Measurements from ENCODE around the gene LAMB4. TPM values are rescaled to one million over a fixed set of nuclear protein-coding genes. Genes with fewer than 3 reads are reported as not detected.

Gene LAMB4
- polyA plus RNA-seq, 3 donors: 2.6 to 7.0 (median 3.4) TPM

DNA sequence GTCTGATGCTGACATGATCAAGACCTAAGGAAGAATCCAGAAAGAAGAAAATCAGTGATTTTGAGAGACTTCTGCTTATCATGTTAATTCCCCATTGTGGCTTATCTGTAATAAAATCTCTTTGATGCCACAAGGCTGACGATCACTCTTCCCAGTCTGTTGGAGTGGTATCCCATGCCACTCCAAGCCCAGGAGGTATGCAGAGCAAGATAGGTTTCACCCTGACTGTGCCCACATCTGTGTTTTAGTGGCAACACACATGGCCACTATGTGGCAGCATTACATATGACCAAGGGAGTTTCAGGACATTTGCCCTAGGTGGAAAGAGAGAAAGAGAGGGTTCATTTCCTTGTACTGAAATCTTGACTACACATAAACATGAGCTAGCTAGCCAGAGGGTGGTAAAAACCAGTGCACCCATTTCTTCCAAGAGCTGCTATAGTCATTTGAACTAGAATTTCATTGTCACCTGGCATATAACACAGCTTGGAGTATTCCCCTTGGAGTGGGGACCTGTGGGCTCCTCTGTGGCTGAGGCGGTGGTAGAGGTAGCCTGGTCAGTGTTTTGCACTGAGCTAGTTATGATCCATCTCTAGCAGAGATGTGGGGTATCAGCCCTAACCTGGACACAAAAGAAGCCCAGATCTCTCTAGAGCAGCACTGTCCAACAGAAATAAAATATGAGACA lies 20.8 kb downstream of the LAMB4 start:
- no peak for DNase-seq (ENCODE audit: low read depth in 3 of 3, low spot score in 2 of 3)

- DNase-seq (ENCODE audit: low read depth in 3 of 3, low spot score in 2 of 3): no peak
These were observed 22.0 kb downstream of the LAMB4 start for GRCh38 chr7:108108131-108108530.

DNA sequence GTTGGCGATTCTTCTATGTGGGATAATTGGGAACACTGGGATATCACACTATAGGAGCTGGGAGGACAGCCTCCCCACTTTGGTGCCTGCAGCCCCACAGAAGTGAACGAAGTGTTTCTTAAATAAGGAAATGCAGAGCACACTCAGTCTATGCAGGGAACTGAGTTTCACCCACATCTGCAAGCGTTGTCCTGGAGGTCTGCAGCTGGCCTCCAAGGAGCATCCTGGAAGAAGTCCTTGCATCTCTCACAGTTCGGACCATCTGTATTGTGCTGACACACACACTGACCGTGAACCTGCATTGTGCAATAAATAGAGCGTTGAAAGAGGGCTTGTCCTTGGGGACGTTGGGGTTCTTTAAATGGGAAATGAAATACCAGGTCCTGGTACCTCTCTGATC lies 25.8 kb downstream of the LAMB4 start:
- no peak for DNase-seq (ENCODE audit: low read depth in 3 of 3, low spot score in 2 of 3)

DNA sequence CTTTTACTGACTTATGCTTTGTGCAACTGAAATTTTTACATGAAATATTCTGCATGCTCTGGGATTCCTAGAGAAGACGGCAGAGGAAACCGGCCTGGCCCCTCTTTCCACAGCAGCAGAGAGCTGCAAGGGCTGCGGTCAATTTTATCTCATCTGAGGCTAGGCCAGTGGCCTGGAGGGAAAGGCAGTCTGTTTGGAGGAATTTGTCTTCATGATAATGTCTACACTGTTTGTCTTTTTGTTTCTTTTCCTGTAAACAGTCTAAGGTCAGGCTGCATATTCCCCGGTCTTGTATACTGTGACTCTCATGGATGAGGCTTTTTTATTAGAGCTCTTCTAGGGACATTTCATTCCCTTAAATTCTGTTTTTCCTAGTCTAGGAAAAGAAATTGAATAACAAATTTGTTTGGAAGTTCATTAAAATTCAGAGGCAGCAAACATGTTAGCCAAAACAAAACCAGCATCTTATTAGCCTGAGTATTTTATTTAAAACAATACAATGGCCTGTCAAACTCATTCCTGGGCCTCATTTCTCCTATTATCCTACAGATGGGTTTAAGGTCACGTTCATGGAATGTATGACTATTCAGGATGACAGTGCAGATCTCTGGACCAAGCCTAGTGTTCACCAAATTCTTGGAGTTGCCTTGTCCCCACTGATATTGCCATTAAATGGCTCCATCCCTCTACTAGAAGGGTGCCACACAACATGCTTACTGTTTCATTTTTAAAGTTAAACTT lies 26.4 kb downstream of the LAMB4 start:
- DNase-seq (ENCODE audit: low read depth in 3 of 3, low spot score in 2 of 3): no peak

DNA sequence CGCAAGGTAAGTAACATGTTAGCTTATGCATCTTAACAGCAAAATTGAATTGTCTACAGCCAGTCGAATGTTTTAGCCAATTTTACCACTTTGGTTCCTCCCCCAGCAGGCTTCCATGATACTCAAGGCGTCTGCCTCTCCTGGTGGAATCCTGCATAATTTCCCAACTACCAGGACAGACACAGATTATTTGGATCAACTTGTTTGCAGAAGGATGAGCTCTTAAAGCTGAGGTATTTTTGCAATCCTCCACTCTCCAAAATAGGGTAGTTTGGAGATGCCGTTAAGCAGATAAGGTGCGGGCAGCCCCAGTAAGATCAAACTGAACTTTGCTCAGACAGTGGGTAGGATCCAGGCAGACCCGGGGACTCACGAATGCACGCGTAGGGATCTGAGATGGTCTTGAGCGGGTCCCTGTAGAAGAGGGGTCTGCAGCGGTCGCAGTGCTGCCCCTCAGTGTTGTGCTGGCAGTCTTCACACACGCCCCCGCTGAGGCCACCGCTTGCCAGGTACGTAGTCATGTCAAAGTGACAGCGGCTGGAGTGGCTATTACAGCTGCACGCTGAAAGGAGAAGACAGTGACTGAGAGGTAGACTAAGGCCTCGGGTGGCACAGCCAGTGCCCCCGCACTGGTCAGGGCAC lies 27.4 kb downstream of the LAMB4 start:
- DNase-seq (ENCODE audit: low read depth in 3 of 3, low spot score in 2 of 3): no peak

- no peak for DNase-seq (ENCODE audit: low read depth in 3 of 3, low spot score in 2 of 3)
These were observed 28.4 kb downstream of the LAMB4 start for GRCh38 chr7:108101759-108102158.

DNA sequence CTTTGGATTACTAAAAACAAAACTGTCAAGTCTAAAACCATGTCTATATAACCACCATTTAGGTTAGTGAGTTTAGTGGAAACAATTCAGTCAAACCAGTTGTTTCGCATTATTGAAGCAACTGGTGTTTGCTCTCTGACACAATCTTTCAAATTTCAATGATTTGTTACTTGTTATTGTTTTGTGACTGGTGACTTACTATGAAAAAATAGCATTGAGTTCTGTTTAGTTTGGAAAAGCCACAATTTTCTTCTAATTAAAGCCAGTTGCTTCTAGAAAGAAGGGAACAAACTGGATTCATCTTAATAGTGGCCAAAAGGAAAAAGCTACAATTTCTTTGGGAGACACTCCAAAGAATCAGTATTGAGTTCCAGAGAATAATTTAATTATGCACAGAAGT lies 30.4 kb downstream of the LAMB4 start:
- DNase-seq (ENCODE audit: low read depth in 3 of 3, low spot score in 2 of 3): no peak

GRCh38 chr7:108097703-108098102 lies 32.5 kb downstream of the LAMB4 start:
- no peak for DNase-seq (ENCODE audit: low read depth in 3 of 3, low spot score in 2 of 3)

GRCh38 chr7:108096996-108097395 lies 33.2 kb downstream of the LAMB4 start:
- no peak for DNase-seq (ENCODE audit: low read depth in 3 of 3, low spot score in 2 of 3)

GRCh38 chr7:108094933-108095710 lies 35.0 kb downstream of the LAMB4 start:
- no peak for DNase-seq (ENCODE audit: low read depth in 3 of 3, low spot score in 2 of 3)

GRCh38 chr7:108094346-108094745 lies 35.8 kb downstream of the LAMB4 start:
- no peak for DNase-seq (ENCODE audit: low read depth in 3 of 3, low spot score in 2 of 3)

GRCh38 chr7:108093851-108094331 lies 36.3 kb downstream of the LAMB4 start:
- DNase-seq (ENCODE audit: low read depth in 3 of 3, low spot score in 2 of 3): no peak

DNA sequence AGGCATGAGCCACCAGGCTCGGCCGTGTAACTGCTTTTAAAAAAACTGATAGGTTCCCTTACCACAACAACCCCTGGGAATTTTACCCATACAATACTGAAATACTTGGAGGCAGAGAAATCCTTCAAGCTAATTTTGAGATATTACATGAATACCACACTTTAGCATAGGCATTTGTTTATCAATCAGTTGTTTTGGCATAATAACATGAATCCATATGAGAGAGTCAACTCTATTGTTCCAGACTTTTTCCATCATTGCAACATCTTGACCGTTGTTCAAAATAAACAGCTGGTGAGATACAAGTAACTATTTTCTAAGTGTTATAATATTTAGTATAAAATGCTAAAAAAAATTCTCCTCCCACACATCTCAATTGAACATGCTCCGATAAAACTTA lies 36.8 kb downstream of the LAMB4 start:
- DNase-seq (ENCODE audit: low read depth in 3 of 3, low spot score in 2 of 3): no peak

DNA sequence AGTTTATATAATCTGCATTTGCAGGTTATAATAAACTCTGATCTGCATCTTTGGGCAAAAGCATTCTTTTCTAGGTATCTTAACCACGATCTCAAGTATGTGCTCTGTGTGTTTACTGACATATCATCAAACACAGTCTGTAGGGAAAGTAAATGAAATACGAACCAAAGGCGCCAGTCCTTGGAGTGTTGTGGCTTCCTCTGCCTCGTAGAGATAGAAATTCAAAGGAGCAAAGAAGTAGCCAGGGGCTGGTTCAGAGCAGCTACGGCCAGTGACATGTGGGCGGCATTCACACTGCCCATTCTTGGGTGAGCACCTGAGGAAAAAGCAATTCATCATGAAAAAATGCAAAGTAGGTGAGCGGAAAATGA lies 38.7 kb downstream of the LAMB4 start:
- no peak for DNase-seq (ENCODE audit: low read depth in 3 of 3, low spot score in 2 of 3)

DNA sequence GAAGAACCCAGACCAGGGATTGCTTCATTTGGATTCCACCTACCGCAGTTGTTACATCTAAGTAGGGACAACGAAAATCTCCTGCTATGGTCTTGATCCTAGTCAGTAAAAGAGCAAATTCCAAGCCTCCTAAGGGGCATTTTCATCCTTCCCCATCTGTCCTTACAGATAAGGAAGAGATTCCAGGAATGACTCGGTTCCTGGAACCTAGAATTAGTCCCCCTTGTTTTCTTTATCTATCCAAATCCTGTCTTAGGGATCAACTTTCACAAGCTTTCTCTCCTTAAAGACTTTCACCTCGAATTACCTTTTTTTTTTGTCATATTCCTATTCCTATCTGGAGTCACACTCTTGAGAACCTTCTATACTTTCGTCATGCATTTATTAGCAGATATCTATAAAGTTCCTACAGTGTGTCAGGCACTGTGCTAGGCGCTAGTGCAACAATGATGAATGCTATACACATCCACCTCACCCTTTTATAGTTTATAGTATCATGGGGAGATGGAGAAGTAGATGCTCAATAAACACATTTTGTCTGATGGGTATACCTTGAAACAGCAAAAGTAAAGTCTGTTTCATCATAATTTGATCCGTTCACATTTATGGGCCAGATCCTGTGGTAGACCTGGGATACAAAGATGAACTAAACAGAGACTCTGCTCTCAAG lies 39.2 kb downstream of the LAMB4 start:
- DNase-seq (ENCODE audit: low read depth in 3 of 3, low spot score in 2 of 3): no peak

- DNase-seq (ENCODE audit: low read depth in 3 of 3, low spot score in 2 of 3): no peak
These were observed 40.8 kb downstream of the LAMB4 start for GRCh38 chr7:108089381-108089780.

- DNase-seq (ENCODE audit: low read depth in 3 of 3, low spot score in 2 of 3): no peak
These were observed 41.4 kb downstream of the LAMB4 start for GRCh38 chr7:108088729-108089128.

GRCh38 chr7:108087778-108088177 lies 42.4 kb downstream of the LAMB4 start:
- DNase-seq (ENCODE audit: low read depth in 3 of 3, low spot score in 2 of 3): no peak

GRCh38 chr7:108086962-108087361 lies 43.2 kb downstream of the LAMB4 start:
- DNase-seq (ENCODE audit: low read depth in 3 of 3, low spot score in 2 of 3): no peak

- no peak for DNase-seq (ENCODE audit: low read depth in 3 of 3, low spot score in 2 of 3)
These were observed 43.6 kb downstream of the LAMB4 start for GRCh38 chr7:108086546-108086945.

DNA sequence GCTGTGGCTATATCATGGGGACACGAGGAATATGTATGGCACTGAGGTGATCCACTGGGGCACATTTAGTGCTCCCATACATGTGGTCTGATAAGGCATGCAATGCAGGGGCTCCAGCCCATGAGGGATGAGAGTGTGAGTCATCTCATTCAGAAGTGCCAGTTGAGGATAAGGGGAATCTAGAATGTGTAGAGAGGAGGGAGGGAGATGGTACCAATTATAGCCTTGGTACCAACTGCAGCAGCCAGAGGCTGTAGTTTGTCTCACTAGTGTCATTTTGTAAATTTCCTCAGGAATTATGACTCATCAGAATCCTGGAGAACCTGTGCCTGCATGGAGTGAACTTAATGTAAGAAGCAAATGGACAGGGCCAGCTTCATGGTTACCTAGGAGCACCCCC lies 46.2 kb downstream of the LAMB4 start:
- DNase-seq (ENCODE audit: low read depth in 3 of 3, low spot score in 2 of 3): no peak
